Sigmoid colon (tissue), 4 donors: ENCODE results near the gene WNT1.

Experiments
- EP300 ChIP-seq, 4 donors: sonication (generic); formaldehyde crosslinking; IDR thresholded peaks; one replicate each; pipeline ENCODE4 v1.6.1; 2017; ENCODE audit warnings: antibody characterized with exemption in 4 of 4
- POLR2A ChIP-seq, 2 donors: fragments of 450-650 bp; IDR thresholded peaks; one replicate each; pipeline ENCODE4 v1.6.1; 2016; ENCODE audit warnings: antibody characterized with exemption in 2 of 2, mild to moderate bottlenecking in 2 of 2, moderate library complexity in 2 of 2
- POLR2AphosphoS5 ChIP-seq, 4 donors: sonication (generic); formaldehyde crosslinking; IDR thresholded peaks; one replicate each; pipeline ENCODE4 v1.6.1; 2017; ENCODE audit warnings: antibody characterized with exemption in 4 of 4
- TF ChIP-seq, protein P1 (sequence below), 4 experiments: fragments of 450-650 bp in 3 of 4; fragments of 200-600 bp in 1 of 4; IDR thresholded peaks; one replicate each; pipeline ENCODE4 v1.5.1; 2016 to 2019; ENCODE audit warnings: antibody characterized with exemption in 4 of 4, mild to moderate bottlenecking in 3 of 4, moderate library complexity in 2 of 4

DNA sequence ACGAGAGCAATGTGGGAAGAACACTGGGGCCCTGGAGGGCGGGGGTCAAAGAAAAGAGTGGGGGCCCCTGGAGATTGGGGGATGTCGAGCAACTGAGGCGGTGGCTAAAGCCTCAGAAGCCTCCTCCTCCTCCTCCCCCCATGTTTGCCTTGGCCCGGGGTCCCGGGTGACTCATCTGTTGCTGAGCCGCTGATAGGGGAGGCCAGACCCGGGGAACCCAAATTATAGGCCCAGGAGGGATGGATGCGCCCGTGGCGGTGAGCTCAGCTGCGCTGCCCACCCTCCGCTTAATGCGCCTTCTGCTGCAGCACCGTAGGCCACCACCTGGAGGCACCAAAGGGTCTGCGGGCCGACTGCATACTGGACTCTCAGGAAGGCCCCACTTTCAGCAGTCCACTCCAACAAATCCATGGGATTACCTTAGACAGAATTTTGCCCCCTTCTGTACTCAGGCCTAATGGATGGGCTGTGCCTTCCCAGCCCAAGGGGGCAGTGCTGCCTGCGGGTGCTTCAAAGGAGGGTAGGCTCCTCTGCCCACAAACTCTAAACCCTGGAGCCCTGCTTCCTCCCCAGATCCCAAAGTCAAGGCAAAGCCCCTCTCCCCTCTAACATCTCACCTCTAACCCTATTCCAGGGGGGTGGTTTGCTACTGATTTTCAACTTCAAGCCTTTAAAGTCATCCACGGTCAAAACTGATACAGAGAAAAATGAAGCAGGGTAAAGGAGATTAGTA is 4.0 kb upstream of the WNT1 start:
- TF ChIP-seq, protein P1, sequence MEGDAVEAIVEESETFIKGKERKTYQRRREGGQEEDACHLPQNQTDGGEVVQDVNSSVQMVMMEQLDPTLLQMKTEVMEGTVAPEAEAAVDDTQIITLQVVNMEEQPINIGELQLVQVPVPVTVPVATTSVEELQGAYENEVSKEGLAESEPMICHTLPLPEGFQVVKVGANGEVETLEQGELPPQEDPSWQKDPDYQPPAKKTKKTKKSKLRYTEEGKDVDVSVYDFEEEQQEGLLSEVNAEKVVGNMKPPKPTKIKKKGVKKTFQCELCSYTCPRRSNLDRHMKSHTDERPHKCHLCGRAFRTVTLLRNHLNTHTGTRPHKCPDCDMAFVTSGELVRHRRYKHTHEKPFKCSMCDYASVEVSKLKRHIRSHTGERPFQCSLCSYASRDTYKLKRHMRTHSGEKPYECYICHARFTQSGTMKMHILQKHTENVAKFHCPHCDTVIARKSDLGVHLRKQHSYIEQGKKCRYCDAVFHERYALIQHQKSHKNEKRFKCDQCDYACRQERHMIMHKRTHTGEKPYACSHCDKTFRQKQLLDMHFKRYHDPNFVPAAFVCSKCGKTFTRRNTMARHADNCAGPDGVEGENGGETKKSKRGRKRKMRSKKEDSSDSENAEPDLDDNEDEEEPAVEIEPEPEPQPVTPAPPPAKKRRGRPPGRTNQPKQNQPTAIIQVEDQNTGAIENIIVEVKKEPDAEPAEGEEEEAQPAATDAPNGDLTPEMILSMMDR (IDR thresholded peaks at IDR 0.05), result peak in 3 of 4 experiments; percentile 25 to 48 (median 25)
- TF ChIP-seq EP300 (IDR thresholded peaks at IDR 0.05), result no peak
- TF ChIP-seq POLR2AphosphoS5 (IDR thresholded peaks at IDR 0.05), result no peak
- TF ChIP-seq POLR2A (IDR thresholded peaks at IDR 0.05), result no peak
